B cell (primary cell): ENCODE data around the gene ADCY3. TPM values are rescaled to one million over a fixed set of nuclear protein-coding genes. Genes with fewer than 3 reads are reported as not detected.

Experiments
- ATAC-seq: fragments of 200-7000 bp; cut with Tn5 transposase; one replicate; pipeline ENCODE4 v1.10.0; 2021; ENCODE audit warnings: low read depth, mild to moderate bottlenecking, moderate number of reproducible peaks, moderate library complexity
- CTCF ChIA-PET: fragments of 350-600 bp; sonication (Branson Sonifier 250); formaldehyde crosslinking; loops from one replicate; lab custom pipeline; 2021; ENCODE audit warnings: antibody characterized with exemption, inconsistent platforms; lab: Charles Lee
- POLR2A ChIA-PET: fragments of 350-600 bp; sonication (Branson Sonifier 250); formaldehyde crosslinking; loops from one replicate; lab custom pipeline; 2021; ENCODE audit warnings: antibody characterized with exemption; lab: Charles Lee
- DNase-seq: peaks from one replicate; pipeline ENCODE4 v3.0.0; 2013
- H2AFZ ChIP-seq: 2 replicates; pipeline ENCODE4 v1.6.1; 2012; ENCODE audit warnings: mild to moderate bottlenecking, low read depth, low read length; ENCODE audit not compliant: insufficient read depth, poor library complexity, severe bottlenecking
- H3K27ac ChIP-seq, 2 donors: 1 replicate in 1 of 2; 2 replicates in 1 of 2; pipeline ENCODE4 v1.5.1; 2012 to 2013; ENCODE audit warnings: low read length in 2 of 2, mild to moderate bottlenecking in 2 of 2, moderate library complexity in 1 of 2
- H3K27me3 ChIP-seq, 4 experiments: fragments of 200-600 bp in 1 of 4; sonication (generic) in 1 of 4; replicated peaks in 1 of 4; 1 replicate in 2 of 4; 2 replicates in 2 of 4; pipeline versions ENCODE4 v1.6.1 to v1.7.0; 2013 to 2016; ENCODE audit warnings: low read length in 3 of 4, mild to moderate bottlenecking in 2 of 4, mixed read lengths in 1 of 4, moderate library complexity in 1 of 4; ENCODE audit not compliant: insufficient read depth in 4 of 4, control insufficient read depth in 3 of 4; ENCODE audit errors: control extremely low read depth in 1 of 4
- H3K36me3 ChIP-seq, 2 experiments: replicated peaks in 1 of 2; 1 replicate in 1 of 2; 2 replicates in 1 of 2; pipeline versions ENCODE4 v1.6.1 to v1.7.1; 2013; ENCODE audit warnings: low read length in 1 of 2; ENCODE audit not compliant: insufficient read depth in 2 of 2, control insufficient read depth in 1 of 2; ENCODE audit errors: control extremely low read depth in 1 of 2, extremely low read depth in 1 of 2
- H3K4me1 ChIP-seq, 2 donors: fragments of 200-600 bp in 1 of 2; sonication (generic) in 1 of 2; 1 replicate in 1 of 2; 2 replicates in 1 of 2; pipeline versions ENCODE4 v1.5.1 to v1.6.1; 2013 to 2017; ENCODE audit warnings: low read length in 2 of 2; ENCODE audit not compliant: control insufficient read depth in 2 of 2, insufficient read depth in 2 of 2
- H3K4me2 ChIP-seq: replicated peaks from 2 replicates; pipeline ENCODE3; 2012; ENCODE audit warnings: mild to moderate bottlenecking, low read depth, low read length; ENCODE audit not compliant: poor library complexity, severe bottlenecking
- H3K4me3 ChIP-seq, 5 experiments: fragments of 200-600 bp in 1 of 5; sonication (generic) in 1 of 5; 1 replicate in 3 of 5; 2 replicates in 2 of 5; pipeline versions ENCODE4 v1.5.1 to v1.7.0; 2011 to 2016; ENCODE audit warnings: low read length in 4 of 5, mild to moderate bottlenecking in 4 of 5, low read depth in 2 of 5, control low read depth in 1 of 5, moderate library complexity in 1 of 5; ENCODE audit not compliant: insufficient read depth in 1 of 5; ENCODE audit errors: control extremely low read depth in 1 of 5, extremely low read depth in 1 of 5
- H3K79me2 ChIP-seq: fragments of 200-600 bp; sonication (generic); one replicate; pipeline ENCODE4 v1.6.0; 2016; ENCODE audit warnings: low read length; ENCODE audit not compliant: control insufficient read depth, insufficient read depth
- H3K9ac ChIP-seq: fragments of 200-600 bp; sonication (generic); 2 replicates; pipeline ENCODE4 v1.6.1; 2017; ENCODE audit warnings: mild to moderate bottlenecking, low read length, moderate library complexity
- H3K9me3 ChIP-seq, 3 donors: one replicate each; pipeline versions ENCODE4 v1.6.1 to v1.7.1; 2013; ENCODE audit warnings: low read length in 2 of 3; ENCODE audit not compliant: control insufficient read depth in 2 of 3, insufficient read depth in 1 of 3; ENCODE audit errors: control extremely low read depth in 1 of 3
- H4K20me1 ChIP-seq: 2 replicates; pipeline ENCODE4 v1.6.0; 2012; ENCODE audit warnings: mild to moderate bottlenecking, low read length; ENCODE audit not compliant: insufficient read depth, control insufficient read depth, poor library complexity, severe bottlenecking
- H3K27ac Mint-ChIP-seq: one replicate; pipeline ENCODE4 v1.8.0; 2021; ENCODE audit warnings: mixed read lengths
- H3K27me3 Mint-ChIP-seq: one replicate; pipeline ENCODE4 v1.8.0; 2021; ENCODE audit warnings: mixed read lengths
- H3K4me1 Mint-ChIP-seq: one replicate; pipeline ENCODE4 v1.8.0; 2021; ENCODE audit warnings: mixed read lengths
- H3K4me3 Mint-ChIP-seq: one replicate; pipeline ENCODE4 v1.8.0; 2021; ENCODE audit warnings: mixed read lengths
- H3K9me3 Mint-ChIP-seq: one replicate; pipeline ENCODE4 v1.8.0; 2022; ENCODE audit warnings: mixed read lengths; ENCODE audit not compliant: insufficient read depth
- EZH2 ChIP-seq: IDR thresholded peaks from 2 replicates; pipeline ENCODE4 v1.6.1; 2012; ENCODE audit warnings: borderline replicate concordance, low read depth, mild to moderate bottlenecking, moderate library complexity, low read length; ENCODE audit not compliant: insufficient read depth, poor library complexity, severe bottlenecking
- WGBS: methylation state at CpG from one replicate; pipeline ENCODE4 v1.1.5; 2013; ENCODE audit warnings: missing lambda C conversion rate; ENCODE audit not compliant: insufficient coverage; 5-methylcytosine and 5-hydroxymethylcytosine counted together
- intact Hi-C: fragments of 100-400 bp; cut with micrococcal nuclease; formaldehyde crosslinking; loops from one replicate; pipeline ENCODE4 v1.10.0; 2022
- polyA plus RNA-seq: library from polyadenylated mRNA; depleted of rRNA; stranded (reverse); fragments of >200 nt; gene quantifications from 2 replicates; pipeline ENCODE4 v1.2.3, GENCODE V29; 2012
- total RNA-seq, 2 donors: library from RNA; stranded (reverse); fragments of 120-200 nt in 1 of 2; gene quantifications; 1 replicate in 1 of 2; 2 replicates in 1 of 2; pipeline versions ENCODE4 v1.2.3 to v1.2.4, GENCODE V29; 2013 to 2022
- TF ChIP-seq, protein P1 (sequence below): fragments of 200-600 bp; IDR thresholded peaks from one replicate; pipeline ENCODE4 v1.8.0; 2022; ENCODE audit warnings: antibody characterized with exemption, mild to moderate bottlenecking

Gene ADCY3
- total and polyA plus RNA-seq, 2 donors (not counting 1 experiment from before 2014, with no cell fraction given), result 48.4 to 73.0 TPM

DNA sequence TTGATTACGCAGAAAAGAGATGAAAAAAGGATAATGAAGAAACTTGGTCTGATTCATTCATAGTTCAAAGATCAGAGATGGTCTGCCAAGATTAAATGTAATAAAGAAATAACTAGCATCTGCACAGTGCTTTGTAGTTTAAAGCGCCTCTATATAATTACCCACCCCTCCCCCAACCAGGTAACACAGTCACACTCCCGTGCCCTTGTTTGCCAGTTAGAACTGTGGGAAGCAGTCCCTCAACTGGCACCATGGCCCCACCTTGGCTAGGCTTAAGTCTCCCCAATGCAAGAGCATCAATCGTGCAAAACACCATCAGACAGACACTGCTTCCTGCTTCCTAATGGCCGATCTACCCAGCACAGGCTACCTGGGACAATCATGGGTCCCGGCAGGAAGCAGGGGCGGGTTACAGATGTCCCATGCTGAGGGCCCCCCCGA is 11.6 kb downstream of the ADCY3 start:
- Histone ChIP-seq H3K27me3 (no peaks in the 10 kb centered on the region), H3K9me3 (peaks cover 0 to 5% (median 0%) of the 10 kb centered on the region in 3 donors), H3K9ac (no peak overlapping the region), H3K36me3 (no peaks in the 10 kb centered on the region), H3K4me2 (no peak overlapping the region), H3K79me2 (no peaks in the 10 kb centered on the region), H3K27ac (no peak overlapping the region), H3K4me3 (no peak overlapping the region), H2AFZ (no peak overlapping the region), H3K4me1 (no peaks in the 10 kb centered on the region), H4K20me1 (no peaks in the 10 kb centered on the region)
- intact Hi-C loops, result no loop called here
- no peak overlapping the region for H3K4me3 Mint-ChIP-seq
- H3K9me3 Mint-ChIP-seq, result no peaks in the 10 kb centered on the region
- H3K27ac Mint-ChIP-seq, result no peak overlapping the region
- no peaks in the 10 kb centered on the region for H3K4me1 Mint-ChIP-seq
- H3K27me3 Mint-ChIP-seq, result no peaks in the 10 kb centered on the region
- POLR2A ChIA-PET, result no interaction called here
- CTCF ChIA-PET, result no interaction called here
- WGBS, result 95% methylated on average over 7 of the region's 8 CpGs
- TF ChIP-seq, protein P1, sequence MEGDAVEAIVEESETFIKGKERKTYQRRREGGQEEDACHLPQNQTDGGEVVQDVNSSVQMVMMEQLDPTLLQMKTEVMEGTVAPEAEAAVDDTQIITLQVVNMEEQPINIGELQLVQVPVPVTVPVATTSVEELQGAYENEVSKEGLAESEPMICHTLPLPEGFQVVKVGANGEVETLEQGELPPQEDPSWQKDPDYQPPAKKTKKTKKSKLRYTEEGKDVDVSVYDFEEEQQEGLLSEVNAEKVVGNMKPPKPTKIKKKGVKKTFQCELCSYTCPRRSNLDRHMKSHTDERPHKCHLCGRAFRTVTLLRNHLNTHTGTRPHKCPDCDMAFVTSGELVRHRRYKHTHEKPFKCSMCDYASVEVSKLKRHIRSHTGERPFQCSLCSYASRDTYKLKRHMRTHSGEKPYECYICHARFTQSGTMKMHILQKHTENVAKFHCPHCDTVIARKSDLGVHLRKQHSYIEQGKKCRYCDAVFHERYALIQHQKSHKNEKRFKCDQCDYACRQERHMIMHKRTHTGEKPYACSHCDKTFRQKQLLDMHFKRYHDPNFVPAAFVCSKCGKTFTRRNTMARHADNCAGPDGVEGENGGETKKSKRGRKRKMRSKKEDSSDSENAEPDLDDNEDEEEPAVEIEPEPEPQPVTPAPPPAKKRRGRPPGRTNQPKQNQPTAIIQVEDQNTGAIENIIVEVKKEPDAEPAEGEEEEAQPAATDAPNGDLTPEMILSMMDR, result no peak
- TF ChIP-seq EZH2, result no peak
- DNase-seq (no peak), ATAC-seq (no peak)

DNA sequence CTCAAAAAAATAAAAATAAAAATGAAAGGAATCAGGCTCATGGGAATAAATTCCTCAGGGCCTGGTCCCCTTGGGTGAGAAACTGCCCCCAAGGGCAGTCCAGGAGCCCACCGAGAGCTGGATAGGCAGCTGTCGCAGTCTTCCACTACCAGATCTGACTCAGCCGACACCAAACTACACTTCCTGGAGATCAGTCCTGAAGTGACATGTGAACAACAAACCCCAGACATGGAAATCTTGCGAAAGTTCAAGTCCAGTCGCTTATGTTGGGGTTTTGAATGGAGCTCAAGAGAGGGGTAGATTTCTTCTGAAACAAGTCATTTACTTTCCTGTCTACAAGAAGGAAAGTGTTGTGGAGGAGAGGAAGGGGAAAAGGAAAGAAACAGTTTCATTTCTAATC is 12.9 kb downstream of the ADCY3 start:
- H3K4me3 Mint-ChIP-seq, result no peak overlapping the region
- intact Hi-C loops, result no loop called here
- CTCF ChIA-PET, result no interaction called here

More for the DNA sequence above, 12.9 kb downstream of the ADCY3 start:
- POLR2A ChIA-PET, result no interaction called here
- no peaks in the 10 kb centered on the region for H3K9me3 Mint-ChIP-seq
- no peaks in the 10 kb centered on the region for H3K4me1 Mint-ChIP-seq
- no peak overlapping the region for H3K27ac ChIP-seq
- DNase-seq (no peak), ATAC-seq (no peak)
- no peaks in the 10 kb centered on the region for H3K27me3 ChIP-seq
- no peak overlapping the region for H3K27ac Mint-ChIP-seq
- 80% methylated on average over 2 of the region's 5 CpGs for WGBS
- H3K4me2 ChIP-seq, result no peak overlapping the region
- TF ChIP-seq, protein P1, result no peak
- TF ChIP-seq EZH2, result no peak
- H4K20me1 ChIP-seq, result no peaks in the 10 kb centered on the region
- H3K27me3 Mint-ChIP-seq, result no peaks in the 10 kb centered on the region
- no peak overlapping the region for H2AFZ ChIP-seq
- H3K9me3 ChIP-seq, result peaks cover 0 to 5% (median 0%) of the 10 kb centered on the region in 3 donors
- no peaks in the 10 kb centered on the region for H3K79me2 ChIP-seq
- no peak overlapping the region for H3K4me3 ChIP-seq
- H3K36me3 ChIP-seq, result no peaks in the 10 kb centered on the region
- H3K4me1 ChIP-seq, result no peaks in the 10 kb centered on the region
- H3K9ac ChIP-seq, result no peak overlapping the region
